Endothelial cell of umbilical vein (primary cell): ENCODE measurements around the gene HDLBP. TPM values are rescaled to one million over a fixed set of nuclear protein-coding genes. Genes with fewer than 3 reads are reported as not detected.

Experiments
- BruUV-seq: library from RNA; stranded (reverse); fragments of 400-500 nt; replicated peaks from 2 replicates; lab custom pipeline; 2021; lab: Mats Ljungman, UMichigan
- CTCF ChIA-PET: fragments of 300-600, 350-600 bp; sonication (Branson Sonifier 250); formaldehyde crosslinking; loops from one replicate; lab custom pipeline; 2021; ENCODE audit warnings: antibody characterized with exemption, inconsistent platforms; lab: Charles Lee
- POLR2A ChIA-PET: fragments of 300-600, 350-600 bp; sonication (Branson Sonifier 250); formaldehyde crosslinking; loops from one replicate; lab custom pipeline; 2021; ENCODE audit warnings: antibody characterized with exemption, inconsistent platforms; lab: Charles Lee
- DNase-seq: peaks from one replicate; pipeline ENCODE4 v3.0.0-alpha.2; 2011; ENCODE audit warnings: low read depth, low spot score
- FAIRE-seq: peaks from 2 replicates; lab custom pipeline; 2011; peaks lifted over from hg19 to GRCh38; lab: Jason Lieb, UNC
- H2AFZ ChIP-seq: 2 replicates; pipeline ENCODE4 v1.6.0; 2012; ENCODE audit warnings: low read depth, low read length, control low read depth, inconsistent platforms
- H3K27ac ChIP-seq: 2 replicates; pipeline ENCODE4 v1.5.1; 2011; ENCODE audit warnings: low read depth, mild to moderate bottlenecking, control low read depth, low read length, moderate library complexity; ENCODE audit not compliant: insufficient read depth
- H3K27me3 ChIP-seq, 2 experiments: 2 replicates each; pipeline versions ENCODE4 v1.6.0 to v1.6.1; 2011; ENCODE audit warnings: low read length in 2 of 2, mixed read lengths in 1 of 2; ENCODE audit not compliant: control insufficient read depth in 2 of 2, insufficient read depth in 2 of 2
- H3K36me3 ChIP-seq, 2 experiments: 2 replicates in 1 of 2; 3 replicates in 1 of 2; pipeline ENCODE4 v1.5.1; 2011; ENCODE audit warnings: low read length in 2 of 2, mild to moderate bottlenecking in 1 of 2, moderate library complexity in 1 of 2; ENCODE audit not compliant: control insufficient read depth in 2 of 2, insufficient read depth in 2 of 2; ENCODE audit errors: extremely low read depth in 1 of 2
- H3K4me1 ChIP-seq: 3 replicates; pipeline ENCODE4 v1.5.1; 2011; ENCODE audit warnings: mild to moderate bottlenecking, low read length; ENCODE audit not compliant: control insufficient read depth, insufficient read depth; ENCODE audit errors: extremely low read depth
- H3K4me2 ChIP-seq: 2 replicates; pipeline ENCODE4 v1.6.1; 2011; ENCODE audit warnings: low read length, control low read depth, mixed read lengths; ENCODE audit not compliant: insufficient read depth
- H3K4me3 ChIP-seq, 3 experiments: fragments of 200-600 bp in 1 of 3; sonication (generic), shearing (Covaris generic) in 1 of 3; replicated peaks in 1 of 3; 2 replicates each; pipeline ENCODE4 v1.5.1; 2011 to 2016; ENCODE audit warnings: control low read depth in 3 of 3, low read length in 3 of 3, mild to moderate bottlenecking in 2 of 3, inconsistent platforms in 1 of 3, low read depth in 1 of 3, moderate library complexity in 1 of 3; ENCODE audit not compliant: insufficient read depth in 1 of 3
- H3K79me2 ChIP-seq: 2 replicates; pipeline ENCODE4 v1.6.0; 2012; ENCODE audit warnings: low read length, inconsistent platforms; ENCODE audit not compliant: control insufficient read depth, insufficient read depth
- H3K9ac ChIP-seq: replicated peaks from 2 replicates; pipeline ENCODE3; 2011; ENCODE audit warnings: low read length, control low read depth; ENCODE audit not compliant: insufficient read depth; ENCODE audit errors: extremely low read depth
- H3K9me1 ChIP-seq: replicated peaks from 3 replicates; pipeline ENCODE4 v1.6.0; 2011; ENCODE audit warnings: mild to moderate bottlenecking, low read length; ENCODE audit not compliant: control insufficient read depth, insufficient read depth; ENCODE audit errors: extremely low read depth
- H3K9me3 ChIP-seq: replicated peaks from 2 replicates; pipeline ENCODE4 v1.5.1; 2012; ENCODE audit warnings: low read length, inconsistent platforms; ENCODE audit not compliant: control insufficient read depth, insufficient read depth
- H4K20me1 ChIP-seq: replicated peaks from 2 replicates; pipeline ENCODE3; 2011; ENCODE audit warnings: mild to moderate bottlenecking, low read length; ENCODE audit not compliant: control insufficient read depth, insufficient read depth; ENCODE audit errors: extremely low read depth
- FOS ChIP-seq: IDR thresholded peaks from 2 replicates; pipeline ENCODE4 v1.6.1; 2011; ENCODE audit warnings: mild to moderate bottlenecking, low read length, moderate library complexity, borderline replicate concordance; ENCODE audit not compliant: insufficient read depth
- JUN ChIP-seq: IDR thresholded peaks from 2 replicates; pipeline ENCODE4 v1.6.1; 2011; ENCODE audit warnings: borderline replicate concordance, low read depth; ENCODE audit not compliant: insufficient read length, insufficient read depth
- MYC ChIP-seq: IDR thresholded peaks from one replicate; pipeline ENCODE4 v1.6.1; 2011; ENCODE audit warnings: mild to moderate bottlenecking, low read depth, low read length
- POLR2A ChIP-seq: IDR thresholded peaks from 2 replicates; pipeline ENCODE4 v1.6.1; 2012; ENCODE audit warnings: low read depth, mild to moderate bottlenecking, control low read depth, low read length
- POLR2AphosphoS5 ChIP-seq: IDR thresholded peaks from 2 replicates; pipeline ENCODE4 v1.6.1; 2012; ENCODE audit warnings: low read depth, mild to moderate bottlenecking, control low read depth, low read length, moderate library complexity; ENCODE audit not compliant: insufficient read depth
- dilution Hi-C: fragments of 300-500 bp; cut with MboI; formaldehyde crosslinking; loops from one replicate; pipeline ENCODE4 v1.15.0; 2019; ENCODE audit warnings: low sequenced_read_pairs; ENCODE audit not compliant: extremely low pct_ligation_motif_present
- intact Hi-C: fragments of 100-400 bp; cut with micrococcal nuclease; formaldehyde crosslinking; loops from one replicate; pipeline ENCODE4 v1.10.0; 2022
- polyA plus RNA-seq, 4 experiments: library from polyadenylated mRNA; depleted of rRNA in 3 of 4; stranded (reverse) in 3 of 4; unstranded in 1 of 4; fragments of >200 nt; gene quantifications; 2 replicates each; pipeline versions ENCODE4 v1.2.1 to v1.2.3, GENCODE V29; 2011 to 2012; ENCODE audit warnings: missing spikeins in 1 of 4
- total RNA-seq: library from RNA; stranded (reverse); gene quantifications from 2 replicates; pipeline ENCODE4 v1.2.3, GENCODE V29; 2021
- TF ChIP-seq, protein P1 (sequence below), 2 donors: IDR thresholded peaks; 1 replicate in 1 of 2; 2 replicates in 1 of 2; pipeline ENCODE4 v1.5.1; 2011; ENCODE audit warnings: low read length in 2 of 2, mild to moderate bottlenecking in 2 of 2, moderate library complexity in 2 of 2, control low read depth in 1 of 2, inconsistent platforms in 1 of 2, low read depth in 1 of 2; ENCODE audit not compliant: insufficient read depth in 1 of 2; ENCODE audit errors: extremely low read depth in 1 of 2
- TF ChIP-seq, protein P2 (sequence below): IDR thresholded peaks from 2 replicates; pipeline ENCODE4 v1.6.1; 2011; ENCODE audit not compliant: insufficient read depth, insufficient read length

The HDLBP gene
- total and polyA plus RNA-seq, 2 donors (not counting 3 experiments of a cell fraction or from before 2014, with no cell fraction given): 379 to 569 TPM

DNA sequence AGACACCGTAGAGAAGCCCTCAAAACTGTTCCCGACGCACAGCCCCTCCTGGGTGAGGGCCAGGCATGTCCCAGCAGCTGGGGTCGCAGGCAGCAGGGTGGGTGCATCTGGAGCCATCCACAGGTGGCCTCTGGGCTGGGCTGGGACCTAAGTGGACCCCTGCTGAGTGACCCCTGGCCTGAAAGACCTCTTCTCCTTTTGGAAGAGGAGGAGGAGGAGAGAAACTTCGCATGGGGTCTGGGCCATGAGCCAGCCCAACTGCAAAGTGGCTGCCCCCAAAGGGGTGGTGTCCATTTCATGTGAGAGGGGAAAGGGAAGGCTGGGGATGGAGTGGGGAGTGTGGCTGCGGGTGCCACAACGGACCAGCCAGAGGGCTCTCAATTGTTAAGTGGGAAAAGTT is 101.9 kb downstream of the HDLBP start:
- BruUV-seq: no TSS peak
- intact Hi-C loops (loop anchor here (10.0 kb wide), 1 partner anchor 219 kb away; the partner anchor contains the start of gene SNED1), dilution Hi-C loops (no loop called here)
- Histone ChIP-seq H2AFZ (no peak overlapping the region), H3K27ac (no peak overlapping the region), H3K9me1 (no peaks in the 10 kb centered on the region), H3K4me1 (peaks cover under 1% of the 10 kb centered on the region), H3K4me3 (no peak overlapping the region), H3K36me3 (no peaks in the 10 kb centered on the region), H3K9me3 (no peaks in the 10 kb centered on the region), H3K4me2 (no peak overlapping the region), H3K27me3 (no peaks in the 10 kb centered on the region), H3K9ac (no peak overlapping the region), H3K79me2 (no peaks in the 10 kb centered on the region), H4K20me1 (no peaks in the 10 kb centered on the region)
- ChIA-PET POLR2A (no interaction called here), CTCF (no interaction called here)
- TF ChIP-seq FOS: no peak
- TF ChIP-seq JUN: no peak
- no peak for TF ChIP-seq MYC
- no peak for TF ChIP-seq POLR2A
- TF ChIP-seq POLR2AphosphoS5: no peak
- TF ChIP-seq, protein P1, sequence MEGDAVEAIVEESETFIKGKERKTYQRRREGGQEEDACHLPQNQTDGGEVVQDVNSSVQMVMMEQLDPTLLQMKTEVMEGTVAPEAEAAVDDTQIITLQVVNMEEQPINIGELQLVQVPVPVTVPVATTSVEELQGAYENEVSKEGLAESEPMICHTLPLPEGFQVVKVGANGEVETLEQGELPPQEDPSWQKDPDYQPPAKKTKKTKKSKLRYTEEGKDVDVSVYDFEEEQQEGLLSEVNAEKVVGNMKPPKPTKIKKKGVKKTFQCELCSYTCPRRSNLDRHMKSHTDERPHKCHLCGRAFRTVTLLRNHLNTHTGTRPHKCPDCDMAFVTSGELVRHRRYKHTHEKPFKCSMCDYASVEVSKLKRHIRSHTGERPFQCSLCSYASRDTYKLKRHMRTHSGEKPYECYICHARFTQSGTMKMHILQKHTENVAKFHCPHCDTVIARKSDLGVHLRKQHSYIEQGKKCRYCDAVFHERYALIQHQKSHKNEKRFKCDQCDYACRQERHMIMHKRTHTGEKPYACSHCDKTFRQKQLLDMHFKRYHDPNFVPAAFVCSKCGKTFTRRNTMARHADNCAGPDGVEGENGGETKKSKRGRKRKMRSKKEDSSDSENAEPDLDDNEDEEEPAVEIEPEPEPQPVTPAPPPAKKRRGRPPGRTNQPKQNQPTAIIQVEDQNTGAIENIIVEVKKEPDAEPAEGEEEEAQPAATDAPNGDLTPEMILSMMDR (IDR thresholded peaks at IDR 0.05; ENCODE audit: extremely low read depth in 1 of 2, insufficient read depth in 1 of 2, low read depth in 1 of 2, low read length in 2 of 2): no peak
- FAIRE-seq: no peak
- DNase-seq: no peak

DNA sequence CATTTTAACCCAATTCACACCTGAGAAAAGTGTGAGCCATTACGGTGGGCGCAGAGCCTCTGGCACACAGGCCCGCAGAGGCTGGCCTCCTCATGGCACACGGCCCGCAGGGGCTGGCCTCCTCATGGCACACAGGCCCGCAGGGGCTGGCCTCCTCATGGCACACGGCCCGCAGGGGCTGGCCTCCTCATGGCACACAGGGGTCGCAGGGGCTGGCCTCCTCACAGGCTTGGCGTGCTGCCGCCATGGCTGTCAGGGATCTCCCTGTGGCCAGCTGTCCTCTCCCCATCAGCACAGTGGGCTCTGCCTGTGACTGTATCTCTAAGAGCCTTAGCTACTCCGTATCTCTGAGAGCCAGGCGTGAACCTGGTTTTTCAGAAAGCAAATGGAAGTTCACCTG is 102.4 kb downstream of the HDLBP start:
- no peak overlapping the region for H3K4me2 ChIP-seq
- ChIA-PET CTCF (no interaction called here), POLR2A (no interaction called here)
- H3K79me2 ChIP-seq: no peaks in the 10 kb centered on the region
- no peaks in the 10 kb centered on the region for H3K27me3 ChIP-seq
- H3K4me1 ChIP-seq: no peaks in the 10 kb centered on the region
- dilution Hi-C loops (no loop called here), intact Hi-C loops (loop anchor here (10.0 kb wide), 1 partner anchor 218 kb away; the partner anchor contains the start of gene SNED1)
- no peaks in the 10 kb centered on the region for H3K9me1 ChIP-seq
- H3K27ac ChIP-seq: no peak overlapping the region
- DNase-seq (no peak), FAIRE-seq (no peak)
- no TSS peak for BruUV-seq
- no peak for TF ChIP-seq FOS
- TF ChIP-seq, protein P2, sequence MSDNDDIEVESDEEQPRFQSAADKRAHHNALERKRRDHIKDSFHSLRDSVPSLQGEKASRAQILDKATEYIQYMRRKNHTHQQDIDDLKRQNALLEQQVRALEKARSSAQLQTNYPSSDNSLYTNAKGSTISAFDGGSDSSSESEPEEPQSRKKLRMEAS: no peak
- no peaks in the 10 kb centered on the region for H4K20me1 ChIP-seq
- no peaks in the 10 kb centered on the region for H3K36me3 ChIP-seq
- no peaks in the 10 kb centered on the region for H3K9me3 ChIP-seq
- H2AFZ ChIP-seq: no peak overlapping the region
- no peak overlapping the region for H3K9ac ChIP-seq
- H3K4me3 ChIP-seq: no peak overlapping the region
